KBM-7 (cell line): Measurements from ENCODE around the gene RFC2.
A peak's percentile ranks its signal among the peaks of the same experiment; 100 is the strongest.
"Not testable (repeated sequence)": the region's sequence is repeated elsewhere in the genome, so short reads cannot be mapped to it uniquely, and the experiment has no call there.

Source experiments
- DNase-seq: peaks from one replicate; pipeline ENCODE4 v3.0.0-alpha.2; 2015
- in situ Hi-C: fragments of 300-500 bp; cut with MboI; formaldehyde crosslinking; loops from 2 replicates; pipeline ENCODE4 v1.14.3; 2020; ENCODE audit warnings: low sequenced_read_pairs, low pct_unique_long_range_greater_than_20kb, mixed read lengths

RFC2 gene

GRCh38 chr7:74223711-74224510, 30.3 kb downstream of the RFC2 start:
- in situ Hi-C loops, result no loop called here
- DNase-seq, result no peak

- in situ Hi-C loops, result no loop called here
- no peak for DNase-seq
Observed at GRCh38 chr7:74222851-74223710, 31.1 kb downstream of the RFC2 start.

GRCh38 chr7:74221713-74222112, 32.5 kb downstream of the RFC2 start:
- in situ Hi-C loops, result no loop called here
- DNase-seq, result no peak

GRCh38 chr7:74220229-74220628, 34.0 kb downstream of the RFC2 start:
- in situ Hi-C loops, result no loop called here
- no peak for DNase-seq

GRCh38 chr7:74219416-74219815, 34.8 kb downstream of the RFC2 start:
- DNase-seq, result no peak
- in situ Hi-C loops, result no loop called here

- in situ Hi-C loops, result no loop called here
- DNase-seq, result no peak
Observed at GRCh38 chr7:74218343-74218698, 35.9 kb downstream of the RFC2 start.

GRCh38 chr7:74217455-74218342, 36.5 kb downstream of the RFC2 start:
- in situ Hi-C loops, result no loop called here
- DNase-seq, result peak; percentile 94

- no peak for DNase-seq
- in situ Hi-C loops, result no loop called here
Observed at GRCh38 chr7:74216361-74216761, 37.8 kb downstream of the RFC2 start.

- in situ Hi-C loops, result no loop called here
- no peak for DNase-seq
Observed at GRCh38 chr7:74215921-74216320, 38.3 kb downstream of the RFC2 start.

GRCh38 chr7:74214816-74215630, 39.2 kb downstream of the RFC2 start:
- DNase-seq, result no peak
- in situ Hi-C loops, result no loop called here

- no peak for DNase-seq
- in situ Hi-C loops, result no loop called here
Observed at GRCh38 chr7:74212661-74213060, 41.5 kb downstream of the RFC2 start.

- DNase-seq, in situ Hi-C loops: not testable (repeated sequence)
Observed at GRCh38 chr7:74208241-74208640, 46.0 kb downstream of the RFC2 start.

- in situ Hi-C loops, result no loop called here
Observed at GRCh38 chr7:74207586-74207985, 46.6 kb downstream of the RFC2 start.

GRCh38 chr7:74206589-74207120, 47.5 kb downstream of the RFC2 start:
- in situ Hi-C loops, result no loop called here
- DNase-seq, result peak; percentile 86

More at GRCh38 chr7:74207586-74207985, 46.6 kb downstream of the RFC2 start:
- DNase-seq, result no peak

GRCh38 chr7:74206052-74206451, 48.1 kb downstream of the RFC2 start:
- in situ Hi-C loops, DNase-seq: not testable (repeated sequence)

- in situ Hi-C loops, result no loop called here
- no peak for DNase-seq
Observed at GRCh38 chr7:74203956-74204618, 50.1 kb downstream of the RFC2 start.

- peak; percentile 92 for DNase-seq
- in situ Hi-C loops, result no loop called here
Observed at GRCh38 chr7:74202841-74203556, 51.2 kb downstream of the RFC2 start.
